AG09319 (cell line): ENCODE results near the gene GALR2.

Experiments used
- DNase-seq: peaks from one replicate; pipeline ENCODE4 v3.0.0-alpha.2; 2010; ENCODE audit warnings: low read depth; ENCODE audit errors: extremely low read depth
- CTCF ChIP-seq: IDR thresholded peaks from 2 replicates; pipeline ENCODE4 v1.5.1; 2011; ENCODE audit warnings: low read depth, mild to moderate bottlenecking, inconsistent platforms, low read length, moderate library complexity

Gene GALR2

DNA sequence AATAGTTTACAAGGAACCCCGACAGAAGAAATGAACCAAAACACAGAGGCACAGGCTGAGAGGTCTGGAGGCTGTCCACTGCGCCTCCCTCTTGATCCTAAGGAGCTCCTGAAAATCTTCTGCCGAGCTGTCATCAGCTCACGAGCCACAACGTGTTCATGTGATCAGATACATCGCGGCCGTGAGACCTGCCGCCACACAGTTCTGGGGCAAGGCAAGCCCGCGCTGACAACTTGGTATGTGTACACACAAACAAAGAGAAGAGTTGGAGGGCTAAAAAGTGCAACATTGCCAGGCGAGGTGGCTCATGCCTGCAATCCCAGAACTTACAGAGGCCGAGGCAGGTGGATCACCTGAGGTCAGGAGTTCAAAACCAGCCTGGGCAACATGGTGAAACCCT lies 21.4 kb downstream of the GALR2 start:
- no peak for TF ChIP-seq CTCF
- DNase-seq = no peak

DNA sequence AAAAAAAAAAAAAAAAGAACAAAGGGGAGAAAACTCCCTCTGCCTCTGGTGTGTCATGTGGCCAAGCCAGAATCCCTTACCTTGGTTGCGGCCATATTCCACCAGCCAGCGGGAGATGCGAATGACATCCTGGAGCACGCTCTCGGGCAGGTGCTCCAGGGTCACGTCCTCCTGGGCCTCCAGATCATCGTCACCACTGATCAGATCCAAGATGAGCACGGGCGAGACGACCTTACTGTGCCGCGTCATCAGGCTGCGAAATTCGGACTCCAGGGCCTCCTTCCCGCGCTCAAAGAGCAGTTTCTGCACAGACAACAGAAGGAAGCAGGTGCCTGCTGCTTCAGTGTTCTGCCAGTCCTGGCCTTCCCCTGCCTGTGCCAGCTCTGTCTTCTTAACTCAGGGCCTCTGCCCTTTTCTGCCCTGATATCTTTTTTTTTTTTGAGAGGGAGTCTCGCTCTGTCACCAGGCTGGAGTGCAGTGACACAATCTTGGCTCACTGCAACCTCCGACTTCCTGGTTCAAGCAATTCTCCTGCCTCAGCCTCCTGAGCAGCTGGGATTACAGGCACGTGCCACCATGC lies 23.2 kb downstream of the GALR2 start:
- no peak for TF ChIP-seq CTCF
- no peak for DNase-seq

DNA sequence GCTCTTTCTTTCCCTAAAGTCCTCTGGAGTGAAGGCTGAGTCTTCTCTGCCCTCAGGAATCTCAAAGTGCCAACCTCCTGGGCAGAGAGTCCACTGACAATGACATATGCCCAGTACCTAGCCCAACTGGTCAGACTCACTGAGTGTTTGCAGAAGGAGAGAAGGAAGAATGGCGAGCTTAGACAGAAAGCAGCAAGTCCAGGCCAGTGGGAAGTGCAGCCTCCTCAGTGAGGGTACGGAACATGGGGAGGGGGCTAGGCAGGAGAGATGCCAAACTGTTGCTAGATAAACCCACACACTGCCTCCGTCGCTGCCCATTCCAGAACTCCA lies 28.3 kb downstream of the GALR2 start:
- TF ChIP-seq CTCF = no peak
- DNase-seq = no peak

- DNase-seq = peak; percentile 77
- TF ChIP-seq CTCF = no peak; the same call in 1 of the 2 replicates
Measured at GRCh38 chr17:76103274-76104139, 28.9 kb downstream of the GALR2 start, which contains the start of gene EXOC7. Gene EXOC7, minus strand, starts transcription at chr17:76103787. Its CDS starts 95 bp downstream, at chr17:76103692.

- no peak for DNase-seq
- no peak for TF ChIP-seq CTCF
Measured at GRCh38 chr17:76104140-76104895, 29.7 kb downstream of the GALR2 start.

DNA sequence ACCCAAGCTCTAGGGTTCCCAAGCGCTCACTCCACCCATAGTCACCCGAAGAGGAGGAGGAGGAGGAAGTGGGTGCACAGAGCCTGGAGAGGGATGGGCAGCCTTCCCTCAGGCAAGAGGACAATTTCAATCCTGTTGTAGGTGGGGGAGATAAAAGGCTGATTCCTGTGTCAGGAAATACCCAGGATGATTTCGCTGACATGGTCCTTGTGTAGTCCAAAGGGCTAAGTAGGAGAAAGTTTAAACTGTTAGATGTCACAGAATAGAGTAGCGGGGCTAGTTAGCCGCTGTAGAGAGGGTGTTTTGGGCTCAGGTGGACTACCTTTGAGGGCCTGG lies 30.3 kb downstream of the GALR2 start:
- no peak for DNase-seq
- TF ChIP-seq CTCF = no peak

GRCh38 chr17:76106703-76107102 lies 32.1 kb downstream of the GALR2 start:
- no peak for DNase-seq
- no peak for TF ChIP-seq CTCF
